Calu3 (cell line): ENCODE measurements around the gene ELMO3. TPM values are rescaled to one million over a fixed set of nuclear protein-coding genes. Genes with fewer than 3 reads are reported as not detected.

ENCODE experiments used
- BruUV-seq: library from RNA; stranded (reverse); fragments of 400-500 nt; replicated peaks from 2 replicates; lab custom pipeline; 2021; lab: Mats Ljungman, UMichigan
- CTCF ChIA-PET: fragments of 300-600 bp; sonication (Branson Sonifier 250); formaldehyde crosslinking; loops from one replicate; lab custom pipeline; 2022; ENCODE audit warnings: antibody characterized with exemption; lab: Charles Lee
- DNase-seq: peaks from one replicate; pipeline ENCODE4 v3.0.0; 2022
- H3K27ac Mint-ChIP-seq: one replicate; pipeline ENCODE4 v1.8.0; 2022; ENCODE audit warnings: mixed read lengths; ENCODE audit not compliant: unreplicated experiment
- H3K27me3 Mint-ChIP-seq: one replicate; pipeline ENCODE4 v1.8.0; 2022; ENCODE audit warnings: mixed read lengths; ENCODE audit not compliant: unreplicated experiment
- H3K36me3 Mint-ChIP-seq: one replicate; pipeline ENCODE4 v1.8.0; 2022; ENCODE audit warnings: mild to moderate bottlenecking, moderate library complexity, mixed read lengths; ENCODE audit not compliant: insufficient read depth, unreplicated experiment
- H3K4me1 Mint-ChIP-seq: one replicate; pipeline ENCODE4 v1.8.0; 2022; ENCODE audit warnings: mild to moderate bottlenecking, low read depth, mixed read lengths; ENCODE audit not compliant: unreplicated experiment
- H3K4me3 Mint-ChIP-seq: one replicate; pipeline ENCODE4 v1.8.0; 2022; ENCODE audit warnings: mild to moderate bottlenecking, low read depth, moderate library complexity, mixed read lengths; ENCODE audit not compliant: unreplicated experiment
- H3K9me3 Mint-ChIP-seq: one replicate; pipeline ENCODE4 v1.8.0; 2022; ENCODE audit warnings: low read depth, mixed read lengths; ENCODE audit not compliant: unreplicated experiment
- intact Hi-C: fragments of 100-400 bp; cut with micrococcal nuclease; formaldehyde crosslinking; loops from one replicate; pipeline ENCODE4 v1.10.0; 2022; ENCODE audit not compliant: unreplicated experiment
- total RNA-seq: library from RNA; stranded (reverse); gene quantifications from 2 replicates; pipeline ENCODE4 v1.2.3, GENCODE V29; 2022
- TF ChIP-seq, protein P1 (sequence below): fragments of 200-600 bp; IDR thresholded peaks from one replicate; pipeline ENCODE4 v1.8.0; 2022; ENCODE audit warnings: antibody characterized with exemption; ENCODE audit not compliant: unreplicated experiment

ELMO3 gene
- total RNA-seq, 1 experiment from 2014 or later = 31.9 TPM

DNA sequence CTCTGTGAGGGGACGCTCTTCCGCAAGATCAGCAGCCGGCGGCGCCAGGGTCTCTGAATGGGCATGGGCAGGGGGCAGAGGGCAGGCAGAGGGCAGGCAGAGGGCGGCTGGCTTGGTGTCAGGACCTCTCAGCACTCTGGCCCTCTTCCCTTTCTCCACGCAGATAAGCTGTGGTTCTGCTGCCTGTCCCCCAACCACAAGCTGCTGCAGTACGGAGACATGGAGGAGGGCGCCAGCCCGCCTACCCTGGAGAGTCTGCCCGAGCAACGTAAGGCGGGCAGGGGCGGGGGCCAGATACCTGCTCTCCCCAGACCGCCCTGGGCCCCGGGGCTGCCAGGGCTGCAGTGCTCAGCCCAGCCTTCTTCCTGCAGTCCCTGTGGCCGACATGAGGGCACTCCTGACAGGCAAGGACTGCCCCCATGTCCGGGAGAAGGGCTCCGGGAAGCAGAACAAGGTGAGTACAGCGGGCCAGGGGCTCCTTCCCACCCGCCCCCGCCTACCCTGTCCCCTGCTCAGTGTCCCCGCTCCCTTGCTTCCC lies 4.1 kb downstream of the ELMO3 start:
- Mint-ChIP-seq H3K9me3 (no peaks in the 10 kb centered on the region), H3K4me3 (no peak overlapping the region), H3K36me3 (peaks cover 78% of the 10 kb centered on the region), H3K4me1 (peaks cover 8% of the 10 kb centered on the region), H3K27ac (no peak overlapping the region), H3K27me3 (no peaks in the 10 kb centered on the region)
- BruUV-seq = no TSS peak
- DNase-seq = no peak
- intact Hi-C loops = no loop called here
- CTCF ChIA-PET = no interaction called here
- TF ChIP-seq, protein P1, sequence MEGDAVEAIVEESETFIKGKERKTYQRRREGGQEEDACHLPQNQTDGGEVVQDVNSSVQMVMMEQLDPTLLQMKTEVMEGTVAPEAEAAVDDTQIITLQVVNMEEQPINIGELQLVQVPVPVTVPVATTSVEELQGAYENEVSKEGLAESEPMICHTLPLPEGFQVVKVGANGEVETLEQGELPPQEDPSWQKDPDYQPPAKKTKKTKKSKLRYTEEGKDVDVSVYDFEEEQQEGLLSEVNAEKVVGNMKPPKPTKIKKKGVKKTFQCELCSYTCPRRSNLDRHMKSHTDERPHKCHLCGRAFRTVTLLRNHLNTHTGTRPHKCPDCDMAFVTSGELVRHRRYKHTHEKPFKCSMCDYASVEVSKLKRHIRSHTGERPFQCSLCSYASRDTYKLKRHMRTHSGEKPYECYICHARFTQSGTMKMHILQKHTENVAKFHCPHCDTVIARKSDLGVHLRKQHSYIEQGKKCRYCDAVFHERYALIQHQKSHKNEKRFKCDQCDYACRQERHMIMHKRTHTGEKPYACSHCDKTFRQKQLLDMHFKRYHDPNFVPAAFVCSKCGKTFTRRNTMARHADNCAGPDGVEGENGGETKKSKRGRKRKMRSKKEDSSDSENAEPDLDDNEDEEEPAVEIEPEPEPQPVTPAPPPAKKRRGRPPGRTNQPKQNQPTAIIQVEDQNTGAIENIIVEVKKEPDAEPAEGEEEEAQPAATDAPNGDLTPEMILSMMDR = no peak

DNA sequence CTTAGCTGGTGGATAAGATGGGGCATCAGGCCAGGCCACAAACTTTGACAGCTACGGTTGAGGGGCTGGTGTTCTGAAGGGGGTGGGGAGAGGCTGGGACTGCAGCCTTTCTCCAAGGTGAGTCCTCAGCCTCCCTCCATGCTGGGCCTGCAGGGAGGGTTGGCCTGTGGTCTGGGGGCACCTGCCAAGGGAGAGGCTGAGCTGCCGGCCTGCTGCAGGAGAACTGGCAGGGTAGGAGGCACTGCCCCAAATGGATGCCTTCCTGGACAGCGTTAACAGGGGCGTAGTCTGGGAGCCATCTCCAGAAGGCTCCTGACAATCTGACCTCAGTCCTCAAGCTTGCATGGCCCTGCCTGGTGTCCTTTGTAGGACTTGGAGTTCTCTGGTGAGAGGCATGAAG lies 5.1 kb downstream of the ELMO3 start:
- CTCF ChIA-PET = no interaction called here
- BruUV-seq = no TSS peak
- TF ChIP-seq, protein P1 = no peak
- no peaks in the 10 kb centered on the region for H3K9me3 Mint-ChIP-seq
- peaks cover 67% of the 10 kb centered on the region for H3K36me3 Mint-ChIP-seq
- no peak overlapping the region for H3K4me3 Mint-ChIP-seq
- peaks cover 7% of the 10 kb centered on the region for H3K27me3 Mint-ChIP-seq
- H3K27ac Mint-ChIP-seq = no peak overlapping the region
- intact Hi-C loops = no loop called here
- no peak for DNase-seq
- no peaks in the 10 kb centered on the region for H3K4me1 Mint-ChIP-seq

DNA sequence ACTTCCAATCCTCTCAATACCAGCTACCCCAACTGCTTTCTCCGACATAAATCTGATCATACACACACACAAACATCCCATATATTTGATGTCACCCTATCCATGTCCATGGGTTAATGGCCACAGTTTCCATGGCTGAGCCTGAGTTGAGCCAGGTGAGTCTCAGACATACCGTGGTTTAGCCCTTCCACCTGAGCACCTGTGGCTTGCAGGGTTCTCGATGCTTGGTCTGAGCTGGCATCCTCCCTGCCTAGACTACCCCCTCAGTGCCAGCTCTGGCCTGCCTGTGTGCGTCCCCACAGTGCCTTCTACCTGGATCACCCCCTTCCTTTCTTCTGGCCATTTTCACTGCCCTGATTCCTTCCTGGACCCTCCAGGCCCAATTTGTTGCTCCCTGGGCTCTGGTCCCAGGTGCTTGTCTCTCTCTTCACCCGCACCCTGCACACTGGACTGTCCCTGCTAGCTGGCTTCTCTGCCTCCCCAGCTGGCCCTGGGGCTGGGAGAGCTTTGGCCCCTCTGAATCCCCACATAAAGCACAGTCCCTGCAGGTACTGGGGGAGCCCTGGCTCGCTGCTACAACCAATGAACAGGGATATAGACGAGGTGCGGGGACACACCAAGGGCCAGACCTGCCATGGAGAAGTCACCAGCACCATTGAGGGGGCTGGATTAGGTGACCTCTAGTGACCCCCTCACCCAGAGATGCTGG lies 7.4 kb downstream of the ELMO3 start:
- Mint-ChIP-seq H3K27ac (peak overlapping the region; percentile 11), H3K4me1 (no peaks in the 10 kb centered on the region), H3K4me3 (no peak overlapping the region), H3K9me3 (no peaks in the 10 kb centered on the region), H3K36me3 (peaks cover 47% of the 10 kb centered on the region), H3K27me3 (peaks cover 13% of the 10 kb centered on the region)
- BruUV-seq = no TSS peak
- DNase-seq = no peak
- CTCF ChIA-PET = interaction anchor here (0.5 to 0.6 kb wide), 2 partner anchors 157 to 293 kb away, joined by 3 to 5 read pairs; no protein-coding TSS in a partner anchor
- intact Hi-C loops = no loop called here
- TF ChIP-seq, protein P1 = no peak

DNA sequence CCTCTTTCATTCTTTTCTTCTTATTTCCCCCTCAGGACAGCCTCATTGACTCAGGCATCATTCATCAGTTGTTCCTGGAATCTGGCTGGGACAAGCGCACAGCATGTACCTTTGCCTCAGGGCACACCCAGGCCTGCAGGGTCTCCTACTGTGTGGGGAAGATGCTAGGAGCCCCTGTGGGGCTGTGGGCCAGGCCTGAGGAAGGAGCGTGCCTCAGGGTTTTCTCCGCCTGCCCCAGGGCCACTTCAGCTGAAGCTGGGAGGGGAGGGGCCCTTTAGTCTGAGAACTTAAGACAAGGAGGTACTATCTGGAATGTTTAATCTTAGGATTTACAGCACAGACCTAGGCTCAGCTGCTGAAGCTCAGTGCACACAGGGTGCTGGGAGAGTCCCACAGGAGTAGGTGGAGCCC lies 7.9 kb downstream of the ELMO3 start:
- intact Hi-C loops = no loop called here
- TF ChIP-seq, protein P1 = no peak
- CTCF ChIA-PET = no interaction called here
- H3K27ac Mint-ChIP-seq = peak overlapping the region; percentile 11
- H3K36me3 Mint-ChIP-seq = peaks cover 42% of the 10 kb centered on the region
- H3K4me3 Mint-ChIP-seq = no peak overlapping the region
- peaks cover 13% of the 10 kb centered on the region for H3K27me3 Mint-ChIP-seq
- H3K9me3 Mint-ChIP-seq = no peaks in the 10 kb centered on the region
- H3K4me1 Mint-ChIP-seq = no peaks in the 10 kb centered on the region
- no peak for DNase-seq
- BruUV-seq = no TSS peak
